Astrocyte of the spinal cord (primary cell): ENCODE data around the gene MILR1.

Experiments
- DNase-seq: peaks from one replicate; pipeline ENCODE4 v3.0.0; 2011; ENCODE audit warnings: low read depth, low spot score
- H3K4me3 ChIP-seq: 2 replicates; pipeline ENCODE4 v1.5.1; 2011; ENCODE audit warnings: low read depth, mild to moderate bottlenecking, low read length, moderate library complexity
- CTCF ChIP-seq: IDR thresholded peaks from 2 replicates; pipeline ENCODE4 v1.5.1; 2012; ENCODE audit warnings: low read depth, mild to moderate bottlenecking, low read length, inconsistent platforms
- in situ Hi-C: cut with HindIII; loops from 2 replicates; pipeline ENCODE4 v1.10.0; 2017; ENCODE audit warnings: low sequenced_read_pairs

MILR1 gene, protein sequence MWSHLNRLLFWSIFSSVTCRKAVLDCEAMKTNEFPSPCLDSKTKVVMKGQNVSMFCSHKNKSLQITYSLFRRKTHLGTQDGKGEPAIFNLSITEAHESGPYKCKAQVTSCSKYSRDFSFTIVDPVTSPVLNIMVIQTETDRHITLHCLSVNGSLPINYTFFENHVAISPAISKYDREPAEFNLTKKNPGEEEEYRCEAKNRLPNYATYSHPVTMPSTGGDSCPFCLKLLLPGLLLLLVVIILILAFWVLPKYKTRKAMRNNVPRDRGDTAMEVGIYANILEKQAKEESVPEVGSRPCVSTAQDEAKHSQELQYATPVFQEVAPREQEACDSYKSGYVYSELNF

GRCh38 chr17:64448665-64449512, at the start of gene MILR1:
Gene MILR1, plus strand, starts transcription at chr17:64449115. Its CDS starts 54 bp downstream, at chr17:64449169.
- in situ Hi-C loops, result no loop called here
- no peak for TF ChIP-seq CTCF
- peak; percentile 31 for DNase-seq
- H3K4me3 ChIP-seq, result no peak within 1 kb of the TSS

DNA sequence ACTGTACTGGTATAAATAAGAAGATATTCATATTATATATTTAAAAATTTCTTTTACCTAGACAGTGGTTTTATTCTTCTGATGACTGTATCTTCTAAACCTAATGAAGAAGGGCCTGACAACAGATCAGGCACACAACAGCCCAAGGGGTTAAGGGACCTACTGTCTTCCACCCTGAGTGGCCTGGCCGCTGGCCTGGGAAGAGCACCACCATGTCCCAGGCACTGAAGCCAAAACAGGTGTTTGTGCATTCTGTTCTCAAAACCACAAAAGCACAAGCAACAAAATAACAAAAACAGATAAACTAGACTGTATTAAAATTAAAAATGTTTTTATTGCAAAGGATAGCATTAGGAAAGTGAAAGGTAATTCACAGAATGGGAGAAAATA, 49.2 kb upstream of the MILR1 start:
- DNase-seq, result no peak
- no peak overlapping the region for H3K4me3 ChIP-seq
- in situ Hi-C loops, result no loop called here
- no peak for TF ChIP-seq CTCF

GRCh38 chr17:64400642-64401041, 48.3 kb upstream of the MILR1 start:
- no peak overlapping the region for H3K4me3 ChIP-seq
- no peak for DNase-seq
- in situ Hi-C loops, result no loop called here
- TF ChIP-seq CTCF, result no peak

DNA sequence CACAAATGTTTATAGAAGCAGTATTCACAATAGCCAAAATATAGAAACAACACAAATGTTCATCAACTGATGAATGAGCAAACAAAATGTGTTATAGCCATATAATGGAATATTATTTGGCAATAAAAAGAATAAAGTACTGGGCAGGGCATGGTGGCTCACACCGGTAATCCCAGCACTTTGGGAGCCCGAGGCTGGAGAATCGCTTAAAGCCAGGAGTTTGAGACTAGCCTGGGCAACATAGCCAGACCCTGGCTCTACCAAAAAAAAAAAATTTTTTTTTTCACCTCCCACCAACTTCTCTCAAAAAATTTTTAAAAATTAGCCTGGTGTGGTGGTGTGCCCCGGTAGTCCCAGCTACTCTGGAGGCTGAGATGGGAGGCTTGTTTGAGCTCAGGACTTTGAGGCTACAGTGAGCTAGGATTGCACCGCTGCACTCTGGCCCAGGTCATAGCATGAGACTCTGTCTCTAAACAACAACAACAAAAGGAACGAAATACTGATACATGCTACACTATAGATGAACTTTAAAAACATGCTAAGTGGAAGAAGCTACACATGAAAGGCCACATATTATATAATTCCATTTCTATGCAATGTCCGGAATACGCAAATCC, 47.6 kb upstream of the MILR1 start:
- H3K4me3 ChIP-seq, result no peak overlapping the region
- in situ Hi-C loops, result no loop called here
- DNase-seq, result no peak
- no peak for TF ChIP-seq CTCF

DNA sequence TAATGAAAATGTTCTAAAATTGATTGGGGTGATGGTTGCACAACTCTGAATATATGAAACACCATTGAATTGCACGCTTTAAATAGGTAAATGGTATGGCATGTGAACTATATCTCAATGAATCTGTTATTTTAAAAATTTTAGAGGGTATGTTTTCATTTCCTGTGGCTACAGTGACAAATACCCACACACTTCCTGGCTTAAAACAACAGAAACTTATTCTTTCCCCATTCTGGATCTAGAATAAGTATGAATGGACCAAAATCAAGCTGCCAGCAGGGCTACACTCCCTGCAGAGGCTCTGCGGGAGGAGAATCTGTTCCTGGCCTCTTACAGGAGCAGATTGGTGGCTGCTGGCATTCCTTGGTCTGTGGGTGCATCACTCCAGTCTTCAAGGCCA, 47.0 kb upstream of the MILR1 start:
- no peak overlapping the region for H3K4me3 ChIP-seq
- TF ChIP-seq CTCF, result no peak
- in situ Hi-C loops, result no loop called here
- no peak for DNase-seq

- TF ChIP-seq CTCF, result no peak
These were observed 46.4 kb upstream of the MILR1 start for GRCh38 chr17:64402469-64402868.

More at GRCh38 chr17:64402469-64402868, 46.4 kb upstream of the MILR1 start:
- H3K4me3 ChIP-seq, result no peak overlapping the region
- in situ Hi-C loops, result no loop called here
- no peak for DNase-seq
